NOMO-1 treated with DMSO at 0.1 percent for 48 hours (cell line): ENCODE measurements around the gene LTBP4.
"Not testable (repeated sequence)": the region's sequence is repeated elsewhere in the genome, so short reads cannot be mapped to it uniquely, and the experiment has no call there.

ENCODE experiments used
- DNase-seq: peaks from one replicate; lab custom pipeline; 2025; ENCODE audit not compliant: unreplicated experiment; lab: John Stamatoyannopoulos, UW

Gene LTBP4

GRCh38 chr19:40601134-40601974 is at the start of gene LTBP4:
Gene LTBP4, plus strand, starts transcription at chr19:40601369. Its CDS starts 19 bp downstream, at chr19:40601388.
- DNase-seq: no peak

DNA sequence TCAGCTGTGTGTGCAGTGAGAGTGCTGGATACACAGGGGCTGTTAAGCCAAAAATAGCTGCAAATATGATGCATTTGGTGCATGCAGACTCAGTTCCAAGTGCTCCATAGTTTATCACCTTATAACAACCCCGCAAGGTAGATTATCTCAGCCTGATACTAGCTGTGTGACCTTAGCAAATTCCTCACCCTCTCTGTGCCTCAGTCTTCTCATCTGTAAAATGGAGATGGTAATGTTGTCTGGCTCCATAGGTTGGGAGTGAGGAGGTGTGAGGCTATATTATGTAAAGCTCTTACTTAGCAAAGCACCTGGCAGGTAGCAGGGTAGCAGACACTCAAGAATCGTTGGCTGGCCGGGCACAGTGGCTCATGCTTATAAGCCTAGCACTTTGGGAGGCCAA is 48.3 kb upstream of the LTBP4 start:
- no peak for DNase-seq

- no peak for DNase-seq
These were observed 47.0 kb upstream of the LTBP4 start for GRCh38 chr19:40553885-40554857.

GRCh38 chr19:40555978-40556689 is 45.0 kb upstream of the LTBP4 start:
- no peak for DNase-seq

DNA sequence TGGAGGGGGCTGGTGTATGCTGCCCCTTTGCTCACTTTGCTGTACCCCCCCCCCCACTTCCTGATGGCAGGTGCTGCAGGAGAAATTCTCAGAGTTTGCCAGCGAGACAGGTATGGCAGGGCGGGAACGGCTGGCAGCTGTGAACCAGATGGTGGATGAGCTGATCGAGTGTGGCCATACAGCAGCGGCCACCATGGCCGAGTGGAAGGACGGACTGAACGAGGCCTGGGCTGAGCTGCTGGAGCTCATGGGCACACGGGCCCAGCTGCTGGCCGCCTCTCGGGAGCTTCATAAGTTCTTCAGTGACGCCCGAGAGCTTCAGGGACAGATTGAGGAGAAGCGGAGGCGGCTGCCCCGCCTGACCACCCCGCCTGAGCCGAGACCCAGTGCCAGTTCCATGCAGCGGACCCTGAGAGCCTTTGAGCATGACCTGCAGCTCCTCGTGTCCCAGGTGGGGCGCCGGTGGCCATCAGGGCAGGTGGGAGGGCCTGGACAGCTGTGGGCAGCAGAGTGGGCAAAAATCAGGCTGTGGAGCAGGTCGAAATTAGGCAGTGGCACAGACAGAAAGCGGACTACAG is 44.1 kb upstream of the LTBP4 start:
- DNase-seq: no peak

DNA sequence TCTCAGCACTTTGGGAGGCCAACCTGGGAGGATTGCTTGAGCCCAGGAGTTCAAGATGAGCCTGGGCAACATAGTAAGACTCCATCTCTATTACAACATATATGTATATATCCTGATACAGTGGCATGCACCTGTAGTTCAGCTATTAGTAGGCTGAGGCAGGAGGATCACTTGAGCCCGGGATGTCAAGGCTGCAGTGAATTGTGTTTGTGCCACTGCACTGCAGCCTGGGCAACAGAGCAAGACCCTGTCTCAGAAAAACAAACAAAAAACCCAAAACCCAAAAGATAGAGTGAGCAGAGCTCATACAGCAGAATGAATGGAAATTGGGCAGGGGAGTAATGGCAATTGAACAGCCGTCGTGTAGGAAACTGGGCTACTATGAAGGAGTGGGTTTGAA is 41.8 kb upstream of the LTBP4 start:
- no peak for DNase-seq

- no peak for DNase-seq
These were observed 41.1 kb upstream of the LTBP4 start for GRCh38 chr19:40560092-40560507.

DNA sequence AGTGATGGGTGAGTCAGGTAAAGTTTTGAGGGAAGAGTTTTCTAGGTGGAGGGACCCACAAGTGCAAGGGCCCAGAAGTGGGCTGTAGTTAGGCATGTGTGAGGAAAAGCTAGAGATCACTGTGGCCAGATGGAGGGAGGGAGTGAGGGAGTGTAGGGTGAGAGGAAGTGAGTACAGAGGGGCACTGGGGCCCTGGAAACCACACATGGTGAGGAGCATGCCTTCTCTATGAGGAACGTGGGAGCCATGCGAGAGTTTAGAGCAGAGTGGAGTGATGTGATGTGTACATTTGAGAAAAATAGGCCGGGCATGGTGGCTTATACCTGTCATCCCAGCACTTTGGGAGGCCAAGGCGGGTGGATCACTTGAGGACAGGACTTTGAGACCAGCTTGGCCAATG is 39.2 kb upstream of the LTBP4 start:
- peak; percentile 31 for DNase-seq

GRCh38 chr19:40564535-40564934 is 36.6 kb upstream of the LTBP4 start:
- DNase-seq: not testable (repeated sequence)

DNA sequence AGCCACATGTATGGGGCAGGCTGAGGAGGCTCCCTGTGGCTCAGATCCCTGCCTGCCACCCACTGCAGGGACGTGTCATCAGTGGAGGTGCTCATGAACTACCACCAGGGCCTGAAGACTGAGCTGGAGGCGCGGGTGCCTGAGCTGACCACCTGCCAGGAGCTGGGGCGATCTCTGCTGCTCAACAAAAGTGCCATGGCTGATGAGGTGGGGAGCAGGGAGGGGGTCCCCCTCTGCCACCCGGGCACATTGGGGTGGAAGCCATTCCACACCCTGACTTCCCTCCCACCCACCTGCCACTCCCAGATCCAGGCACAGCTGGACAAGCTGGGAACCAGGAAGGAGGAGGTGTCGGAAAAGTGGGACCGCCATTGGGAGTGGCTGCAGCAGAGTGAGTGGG is 35.8 kb upstream of the LTBP4 start:
- no peak for DNase-seq

GRCh38 chr19:40565910-40566495 is 35.2 kb upstream of the LTBP4 start:
- no peak for DNase-seq

DNA sequence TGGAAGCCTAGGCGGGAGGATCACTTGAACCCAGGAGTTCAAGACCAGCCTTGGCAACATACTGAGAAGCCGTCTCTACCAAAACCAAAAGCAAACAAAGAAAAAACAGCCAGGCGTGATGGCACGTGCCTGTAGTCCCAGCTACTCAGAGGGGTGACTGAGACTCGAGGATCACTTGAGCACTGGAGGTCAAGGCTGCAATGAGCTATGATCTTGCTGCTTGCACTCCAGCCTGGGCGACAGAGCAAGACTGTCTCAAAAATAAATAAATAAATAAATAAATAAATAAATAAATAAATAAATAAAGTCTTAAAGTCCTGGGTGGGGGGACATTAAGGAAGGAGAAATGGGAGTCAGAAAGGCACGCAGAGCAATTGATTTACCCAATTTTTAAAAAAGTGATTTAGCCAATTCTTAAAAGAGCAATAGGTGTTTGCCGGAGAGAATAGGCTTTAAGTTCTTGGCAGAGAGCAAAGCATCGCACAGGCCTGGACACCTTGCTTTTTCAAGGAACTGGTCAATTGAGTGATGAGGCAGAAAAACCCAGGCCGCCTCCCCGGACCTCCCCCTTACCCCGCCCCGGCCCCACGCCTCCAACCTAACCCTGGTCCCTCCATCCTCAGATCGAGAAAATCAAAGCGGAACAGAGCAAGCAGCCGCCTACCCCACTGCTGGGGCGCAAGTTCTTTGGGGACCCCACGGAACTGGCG is 34.0 kb upstream of the LTBP4 start:
- DNase-seq: no peak

- no peak for DNase-seq
These were observed 33.2 kb upstream of the LTBP4 start for GRCh38 chr19:40567750-40568494.

DNA sequence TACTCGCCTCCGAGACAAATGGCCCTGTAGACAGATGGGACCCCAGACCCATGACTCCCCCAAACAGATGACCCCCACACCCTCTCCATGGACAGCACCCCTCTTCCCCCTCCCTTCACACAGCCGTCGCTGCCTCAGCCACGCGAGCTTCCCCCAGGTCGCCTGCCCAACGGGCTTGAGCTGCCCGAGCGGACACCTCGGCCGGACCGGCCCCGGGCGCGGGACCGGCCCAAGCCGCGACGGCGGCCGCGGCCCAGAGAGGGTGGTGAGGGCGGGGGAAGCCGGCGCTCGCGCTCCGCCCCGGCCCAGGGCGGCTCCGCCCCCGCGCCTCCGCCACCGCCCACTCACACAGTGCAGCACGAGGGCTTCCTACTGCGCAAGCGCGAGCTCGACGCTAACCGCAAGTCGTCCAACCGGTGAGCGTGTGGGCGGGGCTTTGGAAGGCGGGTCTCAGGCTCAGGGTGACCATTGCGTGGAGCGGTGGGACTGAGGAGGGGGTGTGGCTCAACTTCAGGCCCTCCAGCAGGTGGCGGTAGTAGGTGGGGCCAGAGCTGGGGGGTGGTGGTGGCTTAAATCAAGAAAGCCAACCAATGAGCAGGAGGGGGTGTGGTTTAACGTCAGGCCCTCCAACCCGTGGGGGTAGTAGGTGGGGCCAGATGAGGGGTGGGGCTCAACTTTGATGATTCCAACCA is 30.7 kb upstream of the LTBP4 start:
- peak; percentile 98 for DNase-seq

- no peak for DNase-seq
These were observed 30.2 kb upstream of the LTBP4 start for GRCh38 chr19:40571005-40571318.

GRCh38 chr19:40571831-40572495 is 29.2 kb upstream of the LTBP4 start:
- DNase-seq: no peak

DNA sequence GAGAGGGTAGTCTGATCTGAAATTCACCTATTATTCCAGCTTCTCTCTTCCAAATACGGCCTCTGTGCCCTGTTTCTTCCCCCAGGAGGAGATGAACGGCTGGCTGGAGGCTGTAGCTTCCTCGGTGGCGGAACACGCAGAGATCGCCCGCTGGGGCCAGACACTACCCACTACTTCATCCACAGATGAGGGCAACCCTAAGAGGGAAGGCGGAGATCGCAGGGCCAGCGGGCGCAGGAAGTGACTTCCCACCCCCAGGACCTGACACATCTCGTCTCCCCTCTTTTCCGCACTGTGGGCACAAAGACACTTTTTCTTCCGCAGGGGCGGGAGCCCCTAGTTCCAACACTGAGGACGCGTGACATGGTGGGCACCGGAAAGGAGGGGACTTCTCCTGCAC is 25.8 kb upstream of the LTBP4 start:
- no peak for DNase-seq

DNA sequence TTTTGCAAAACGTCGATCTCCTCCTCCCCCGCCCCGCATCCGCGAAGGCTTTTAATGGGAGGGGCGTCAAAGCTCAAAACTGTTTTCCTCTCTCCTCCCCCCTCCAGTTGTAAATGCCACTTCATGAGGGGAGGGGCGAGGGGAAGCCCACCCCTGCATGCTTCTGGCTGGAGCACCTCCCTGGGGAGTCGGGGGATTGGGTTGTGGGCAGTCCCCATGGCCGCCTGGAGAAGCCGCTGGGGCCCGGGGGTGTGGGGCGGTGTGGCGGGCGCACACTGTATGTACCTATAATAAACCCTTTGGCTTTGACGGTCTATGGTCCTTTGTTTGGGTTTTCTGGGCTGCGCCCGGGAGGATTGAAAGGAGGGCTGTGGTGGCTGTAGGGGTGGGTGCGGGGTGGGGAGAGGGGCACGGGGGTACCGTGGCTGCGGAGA is 25.0 kb upstream of the LTBP4 start:
- no peak for DNase-seq
